Testis (tissue), 2 donors: Measurements from ENCODE around the gene TBX2.

Experiments used
- POLR2A ChIP-seq: fragments of 450-650 bp; IDR thresholded peaks from one replicate; pipeline ENCODE4 v1.6.1; 2017; ENCODE audit warnings: antibody characterized with exemption, mild to moderate bottlenecking, moderate library complexity
- TF ChIP-seq, protein P1 (sequence below), 3 experiments: fragments of 450-650 bp in 2 of 3; fragments of 200-600 bp in 1 of 3; sonication (generic) in 1 of 3; IDR thresholded peaks; one replicate each; pipeline ENCODE4 v1.5.1; 2016 to 2019; ENCODE audit warnings: antibody characterized with exemption in 3 of 3, mild to moderate bottlenecking in 2 of 3, moderate library complexity in 1 of 3

DNA sequence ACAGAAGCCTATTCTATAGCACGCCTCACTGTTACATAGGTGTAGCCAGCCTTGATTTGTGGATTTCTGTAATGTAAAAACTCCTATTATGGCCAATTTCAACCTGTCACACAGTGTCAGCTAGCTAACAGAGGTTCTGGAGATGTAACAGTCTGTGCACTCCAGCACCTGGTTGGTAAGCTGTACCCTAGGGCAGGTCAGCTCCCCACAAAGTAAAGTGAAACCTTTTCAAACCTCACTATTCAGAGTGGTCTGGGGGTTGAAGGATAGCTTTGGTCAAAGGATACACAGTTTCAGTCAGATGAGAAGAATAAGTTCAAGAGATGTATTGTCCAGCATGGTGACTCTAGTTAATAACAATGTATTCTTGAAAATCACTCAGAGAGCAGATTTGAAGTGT, 28.5 kb upstream of the TBX2 start:
- TF ChIP-seq, protein P1, sequence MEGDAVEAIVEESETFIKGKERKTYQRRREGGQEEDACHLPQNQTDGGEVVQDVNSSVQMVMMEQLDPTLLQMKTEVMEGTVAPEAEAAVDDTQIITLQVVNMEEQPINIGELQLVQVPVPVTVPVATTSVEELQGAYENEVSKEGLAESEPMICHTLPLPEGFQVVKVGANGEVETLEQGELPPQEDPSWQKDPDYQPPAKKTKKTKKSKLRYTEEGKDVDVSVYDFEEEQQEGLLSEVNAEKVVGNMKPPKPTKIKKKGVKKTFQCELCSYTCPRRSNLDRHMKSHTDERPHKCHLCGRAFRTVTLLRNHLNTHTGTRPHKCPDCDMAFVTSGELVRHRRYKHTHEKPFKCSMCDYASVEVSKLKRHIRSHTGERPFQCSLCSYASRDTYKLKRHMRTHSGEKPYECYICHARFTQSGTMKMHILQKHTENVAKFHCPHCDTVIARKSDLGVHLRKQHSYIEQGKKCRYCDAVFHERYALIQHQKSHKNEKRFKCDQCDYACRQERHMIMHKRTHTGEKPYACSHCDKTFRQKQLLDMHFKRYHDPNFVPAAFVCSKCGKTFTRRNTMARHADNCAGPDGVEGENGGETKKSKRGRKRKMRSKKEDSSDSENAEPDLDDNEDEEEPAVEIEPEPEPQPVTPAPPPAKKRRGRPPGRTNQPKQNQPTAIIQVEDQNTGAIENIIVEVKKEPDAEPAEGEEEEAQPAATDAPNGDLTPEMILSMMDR (IDR thresholded peaks at IDR 0.05) = no peak
- TF ChIP-seq POLR2A = no peak
